ENCODE measurements around the gene IL7R. TPM values are rescaled to one million over a fixed set of nuclear protein-coding genes. Genes with fewer than 3 reads are reported as not detected.

The IL7R gene
- total RNA-seq, 1 experiment from 2014 or later = not detected

DNA sequence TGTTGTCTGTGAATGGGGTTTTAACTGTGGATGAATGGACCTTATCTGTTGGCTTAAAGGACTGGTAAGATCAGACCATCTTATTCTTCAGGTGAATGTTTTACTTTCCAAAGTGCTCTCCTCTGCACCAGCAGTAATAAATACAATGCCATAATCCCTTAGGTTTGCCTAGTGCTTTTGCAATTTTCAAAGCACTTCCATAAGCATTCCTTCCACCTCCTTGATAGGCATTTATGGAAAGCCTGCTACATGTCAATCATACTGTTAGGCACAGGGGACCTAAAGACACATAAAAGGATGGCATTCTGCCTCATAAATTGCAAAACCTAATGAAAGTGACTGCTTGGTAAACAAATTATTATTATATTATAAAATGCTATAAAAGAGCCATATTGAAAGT is 21.4 kb downstream of the IL7R start:
- Histone ChIP-seq H3K9ac (ENCODE audit: extremely low read depth, insufficient read length, low read length) (no peak overlapping the region), H2BK20ac (ENCODE audit: low read depth, low read length, poor library complexity, severe bottlenecking) (no peak overlapping the region), H3K18ac (ENCODE audit: insufficient read length, low read depth, low read length) (no peak overlapping the region), H3K27me3 (ENCODE audit: insufficient read depth, low read length) (no peaks in the 10 kb centered on the region), H3K23ac (ENCODE audit: insufficient read length, low read depth, low read length) (no peak overlapping the region), H2BK120ac (ENCODE audit: low read depth, low read length, poor library complexity, severe bottlenecking) (no peak overlapping the region), H3K4me1 (ENCODE audit: insufficient read depth, low read length) (no peaks in the 10 kb centered on the region), H3K4me2 (ENCODE audit: insufficient read depth, insufficient read length, low read length) (no peak overlapping the region), H2BK15ac (ENCODE audit: low read depth, low read length) (no peak overlapping the region), H4K20me1 (ENCODE audit: control insufficient read depth, insufficient read depth, insufficient read length) (no peaks in the 10 kb centered on the region), H3K9me3 (ENCODE audit: control insufficient read depth, low read depth, low read length) (no peaks in the 10 kb centered on the region), H3K56ac (ENCODE audit: insufficient read length, low read depth, low read length) (no peak overlapping the region), H4K5ac (ENCODE audit: insufficient read length, low read depth, low read length) (no peak overlapping the region), H4K8ac (replicated peaks; ENCODE audit: insufficient read length, low read depth, low read length) (no peak overlapping the region), H3K79me1 (ENCODE audit: insufficient read depth, low read depth, low read length, poor library complexity, severe bottlenecking) (no peaks in the 10 kb centered on the region), H3K79me2 (ENCODE audit: insufficient read depth, low read length) (no peaks in the 10 kb centered on the region), H2BK5ac (ENCODE audit: insufficient read length, low read length) (no peak overlapping the region), H3K27ac (ENCODE audit: insufficient read length, low read depth, low read length) (no peak overlapping the region), H2AK5ac (ENCODE audit: insufficient read length, low read length) (no peak overlapping the region), H3K23me2 (ENCODE audit: insufficient read length, low read depth, low read length, poor library complexity, severe bottlenecking) (no peaks in the 10 kb centered on the region), H3T11ph (ENCODE audit: low read length) (no peak overlapping the region), H2AFZ (ENCODE audit: low read length) (no peak overlapping the region), H2BK12ac (ENCODE audit: insufficient read length, low read depth, low read length) (no peak overlapping the region), H3K4ac (ENCODE audit: low read depth, low read length) (no peak overlapping the region), H3K14ac (ENCODE audit: insufficient read depth, low read length) (no peak overlapping the region), H4K91ac (ENCODE audit: insufficient read length, low read depth, low read length) (no peak overlapping the region)
- Mint-ChIP-seq H3K27ac (no peak overlapping the region), H3K9me3 (no peaks in the 10 kb centered on the region; a peak in 1 of 5 replicates), H3K36me3 (ENCODE audit: insufficient read depth in 1 of 3, low read depth in 3 of 3) (no peaks in the 10 kb centered on the region), H3K4me1 (no peaks in the 10 kb centered on the region), H3K4me3 (no peak overlapping the region), H3K27me3 (ENCODE audit: low read depth) (no peaks in the 10 kb centered on the region; the same call in 1 of the 2 replicates)
- TF ChIP-seq, protein P1, sequence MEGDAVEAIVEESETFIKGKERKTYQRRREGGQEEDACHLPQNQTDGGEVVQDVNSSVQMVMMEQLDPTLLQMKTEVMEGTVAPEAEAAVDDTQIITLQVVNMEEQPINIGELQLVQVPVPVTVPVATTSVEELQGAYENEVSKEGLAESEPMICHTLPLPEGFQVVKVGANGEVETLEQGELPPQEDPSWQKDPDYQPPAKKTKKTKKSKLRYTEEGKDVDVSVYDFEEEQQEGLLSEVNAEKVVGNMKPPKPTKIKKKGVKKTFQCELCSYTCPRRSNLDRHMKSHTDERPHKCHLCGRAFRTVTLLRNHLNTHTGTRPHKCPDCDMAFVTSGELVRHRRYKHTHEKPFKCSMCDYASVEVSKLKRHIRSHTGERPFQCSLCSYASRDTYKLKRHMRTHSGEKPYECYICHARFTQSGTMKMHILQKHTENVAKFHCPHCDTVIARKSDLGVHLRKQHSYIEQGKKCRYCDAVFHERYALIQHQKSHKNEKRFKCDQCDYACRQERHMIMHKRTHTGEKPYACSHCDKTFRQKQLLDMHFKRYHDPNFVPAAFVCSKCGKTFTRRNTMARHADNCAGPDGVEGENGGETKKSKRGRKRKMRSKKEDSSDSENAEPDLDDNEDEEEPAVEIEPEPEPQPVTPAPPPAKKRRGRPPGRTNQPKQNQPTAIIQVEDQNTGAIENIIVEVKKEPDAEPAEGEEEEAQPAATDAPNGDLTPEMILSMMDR (conservative IDR thresholded peaks at IDR 0.05) = no peak
- DNase-seq = no peak
